Measurements from ENCODE around the gene LRRFIP2. TPM values are rescaled to one million over a fixed set of nuclear protein-coding genes. Genes with fewer than 3 reads are reported as not detected.
"Not testable (repeated sequence)": the region's sequence is repeated elsewhere in the genome, so short reads cannot be mapped to it uniquely, and the experiment has no call there.

LRRFIP2 gene, protein sequence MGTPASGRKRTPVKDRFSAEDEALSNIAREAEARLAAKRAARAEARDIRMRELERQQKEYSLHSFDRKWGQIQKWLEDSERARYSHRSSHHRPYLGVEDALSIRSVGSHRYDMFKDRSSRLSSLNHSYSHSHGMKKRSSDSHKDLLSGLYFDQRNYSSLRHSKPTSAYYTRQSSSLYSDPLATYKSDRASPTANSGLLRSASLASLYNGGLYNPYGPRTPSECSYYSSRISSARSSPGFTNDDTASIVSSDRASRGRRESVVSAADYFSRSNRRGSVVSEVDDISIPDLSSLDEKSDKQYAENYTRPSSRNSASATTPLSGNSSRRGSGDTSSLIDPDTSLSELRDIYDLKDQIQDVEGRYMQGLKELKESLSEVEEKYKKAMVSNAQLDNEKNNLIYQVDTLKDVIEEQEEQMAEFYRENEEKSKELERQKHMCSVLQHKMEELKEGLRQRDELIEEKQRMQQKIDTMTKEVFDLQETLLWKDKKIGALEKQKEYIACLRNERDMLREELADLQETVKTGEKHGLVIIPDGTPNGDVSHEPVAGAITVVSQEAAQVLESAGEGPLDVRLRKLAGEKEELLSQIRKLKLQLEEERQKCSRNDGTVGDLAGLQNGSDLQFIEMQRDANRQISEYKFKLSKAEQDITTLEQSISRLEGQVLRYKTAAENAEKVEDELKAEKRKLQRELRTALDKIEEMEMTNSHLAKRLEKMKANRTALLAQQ
- 137 TPM for total RNA-seq
- long read RNA-seq, partial matches to known transcripts = 52 of 242 reads
- long read RNA-seq, other reads (novel, unspliced or antisense) = 185 of 242 reads

DNA sequence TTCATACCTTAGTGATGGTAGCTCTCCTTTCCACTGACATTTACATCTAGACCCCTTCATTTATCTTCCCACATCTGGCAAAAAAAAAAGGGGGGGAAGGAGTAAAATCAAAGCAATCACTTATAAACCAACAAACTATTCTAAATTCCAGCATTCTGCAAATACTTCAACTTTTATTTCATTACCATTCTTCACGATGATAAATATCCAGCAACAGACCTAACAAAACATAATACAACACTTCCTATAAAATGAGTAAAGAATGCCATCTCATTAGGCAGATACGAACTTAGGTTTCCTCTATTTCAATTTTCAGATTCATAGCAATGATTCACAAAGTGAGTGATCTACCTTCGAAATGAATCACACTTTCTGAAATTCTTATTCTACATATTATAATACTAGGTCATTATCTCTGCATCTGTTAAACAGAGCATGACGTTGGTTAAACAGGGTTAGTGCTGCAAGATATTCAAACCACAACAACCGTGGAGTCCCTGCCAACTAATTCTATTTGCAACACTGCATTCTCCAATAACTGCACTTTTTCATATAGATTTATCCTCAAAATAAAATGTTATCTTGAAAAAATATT, at the start of gene LRRFIP2:
TSS of gene LRRFIP2 (minus strand) at position 51 of the 595 bp plus-strand sequence. CDS start 25,599 bp downstream, outside the sequence.
- intact Hi-C loops (cut with micrococcal nuclease) = no loop called here
- DNase-seq (no peak), ATAC-seq (no peak)

- DNase-seq (no peak), ATAC-seq (no peak)
- intact Hi-C loops (cut with micrococcal nuclease) = no loop called here
Measured at GRCh38 chr3:37223576-37223975, 49.2 kb upstream of the LRRFIP2 start.

GRCh38 chr3:37223141-37223558, 48.8 kb upstream of the LRRFIP2 start:
- intact Hi-C loops (cut with micrococcal nuclease) = no loop called here
- no peak for ATAC-seq
- no peak for DNase-seq

GRCh38 chr3:37222542-37222941, 48.2 kb upstream of the LRRFIP2 start:
- DNase-seq; intact Hi-C loops (cut with micrococcal nuclease); ATAC-seq: not testable (repeated sequence)

DNA sequence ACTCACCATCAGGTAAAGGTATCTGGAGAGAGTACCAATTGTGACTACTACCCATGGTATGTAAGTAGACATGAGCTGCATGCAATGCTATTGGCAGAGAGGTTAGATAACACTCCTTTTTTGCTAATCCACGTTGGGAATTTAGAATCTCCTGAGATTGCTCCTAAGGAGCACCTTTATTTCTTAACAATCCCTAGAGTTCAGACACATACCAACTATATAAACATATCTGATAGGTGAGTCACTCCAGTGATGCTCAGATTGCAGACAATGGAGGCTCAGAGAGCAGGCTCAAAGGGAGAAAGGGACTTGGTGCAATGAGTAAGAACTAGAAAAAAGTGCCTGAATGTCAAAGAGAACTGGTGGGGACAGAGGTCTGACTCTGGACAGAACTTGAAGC, 47.0 kb upstream of the LRRFIP2 start:
- ATAC-seq (no peak), DNase-seq (no peak)
- intact Hi-C loops (cut with micrococcal nuclease) = no loop called here

DNA sequence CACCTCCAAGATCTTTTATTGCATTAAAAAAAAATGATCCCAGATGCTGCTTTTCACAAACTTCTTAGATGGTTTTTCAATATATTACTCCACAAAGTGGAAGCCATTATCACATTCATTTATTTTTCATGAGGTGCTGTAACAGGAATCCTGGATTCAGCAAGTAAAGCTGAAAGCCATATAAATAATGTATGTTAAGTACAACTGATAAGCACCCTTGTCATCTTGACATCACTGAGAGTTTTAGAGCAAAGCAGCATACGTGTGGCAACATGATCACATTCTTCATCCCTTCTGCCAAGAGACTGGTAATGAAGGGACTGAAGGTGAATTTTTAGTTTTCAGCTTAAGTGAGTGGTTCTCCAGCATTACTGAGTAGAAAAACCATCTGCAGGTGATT, 44.9 kb upstream of the LRRFIP2 start:
- DNase-seq = no peak
- intact Hi-C loops (cut with micrococcal nuclease) = no loop called here
- ATAC-seq = no peak

- DNase-seq (peak; percentile 68), ATAC-seq (peak; percentile 83)
- intact Hi-C loops (cut with micrococcal nuclease) = no loop called here
Measured at GRCh38 chr3:37218206-37218605, 43.8 kb upstream of the LRRFIP2 start.

DNA sequence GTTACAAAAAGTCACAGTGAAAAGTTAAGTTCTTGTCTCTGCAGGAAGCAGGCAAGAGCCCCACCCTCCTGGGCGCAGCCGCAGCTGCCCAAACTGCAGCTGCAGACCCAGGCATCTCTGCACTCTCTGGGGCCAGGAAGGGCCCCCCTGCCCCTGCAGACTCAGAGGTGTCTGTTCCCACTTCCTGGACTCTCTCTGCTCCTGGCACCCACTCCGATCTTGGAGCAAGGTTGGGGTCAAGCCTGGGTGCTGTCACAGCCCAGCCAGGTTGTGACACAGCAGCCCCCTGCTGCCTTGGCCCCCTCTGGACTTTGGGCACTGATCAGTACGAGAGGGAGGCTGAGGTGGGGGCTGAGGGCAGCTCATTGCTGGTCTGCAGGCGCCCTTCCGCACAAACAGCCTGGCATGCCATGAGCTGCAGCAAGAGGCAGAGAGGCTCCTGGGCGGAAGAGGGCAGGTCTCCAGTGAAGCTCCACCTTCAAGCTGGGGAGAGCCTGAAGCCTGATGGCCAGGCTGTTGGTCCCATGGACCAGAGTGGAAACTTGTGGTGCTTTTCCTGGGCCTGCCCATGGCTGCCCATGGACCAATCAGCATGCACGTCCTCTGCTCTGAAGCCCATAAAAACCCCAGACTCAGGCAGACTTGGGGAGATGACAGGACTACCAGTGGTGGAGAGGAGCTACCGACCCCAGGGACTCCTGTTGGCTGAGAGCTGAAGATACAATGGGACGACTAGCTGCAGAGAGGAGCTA, 42.9 kb upstream of the LRRFIP2 start:
- DNase-seq (no peak), ATAC-seq (no peak)
- intact Hi-C loops (cut with micrococcal nuclease) = no loop called here

GRCh38 chr3:37216597-37217097, 42.3 kb upstream of the LRRFIP2 start:
- ATAC-seq = no peak
- intact Hi-C loops (cut with micrococcal nuclease) = no loop called here

DNA sequence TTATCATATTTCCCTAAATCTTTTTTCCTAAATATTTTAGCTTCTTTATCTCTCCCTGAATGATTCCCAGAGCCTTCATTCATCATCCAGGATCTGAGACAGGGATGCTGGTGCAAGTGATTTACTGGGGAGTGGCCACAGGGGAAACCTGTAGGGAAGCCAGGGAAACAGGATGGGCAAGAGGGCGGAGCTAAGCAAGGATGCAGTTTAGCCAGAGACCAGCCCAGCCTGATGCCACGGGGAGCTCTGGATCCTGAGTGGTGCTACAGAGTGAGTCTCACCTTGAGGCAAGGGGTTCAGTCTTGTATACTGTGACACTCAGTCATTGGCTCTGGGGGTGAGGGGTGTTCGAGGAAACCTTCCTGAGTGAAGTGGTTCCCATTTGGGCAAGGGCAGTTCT, 39.7 kb upstream of the LRRFIP2 start:
- ATAC-seq = no peak
- intact Hi-C loops (cut with micrococcal nuclease) = no loop called here
- no peak for DNase-seq

More at GRCh38 chr3:37216597-37217097, 42.3 kb upstream of the LRRFIP2 start:
- DNase-seq = no peak

GRCh38 chr3:37210230-37210629, 35.8 kb upstream of the LRRFIP2 start:
- intact Hi-C loops (cut with micrococcal nuclease) = no loop called here
- ATAC-seq (peak; percentile 72), DNase-seq (peak; percentile 32)

DNA sequence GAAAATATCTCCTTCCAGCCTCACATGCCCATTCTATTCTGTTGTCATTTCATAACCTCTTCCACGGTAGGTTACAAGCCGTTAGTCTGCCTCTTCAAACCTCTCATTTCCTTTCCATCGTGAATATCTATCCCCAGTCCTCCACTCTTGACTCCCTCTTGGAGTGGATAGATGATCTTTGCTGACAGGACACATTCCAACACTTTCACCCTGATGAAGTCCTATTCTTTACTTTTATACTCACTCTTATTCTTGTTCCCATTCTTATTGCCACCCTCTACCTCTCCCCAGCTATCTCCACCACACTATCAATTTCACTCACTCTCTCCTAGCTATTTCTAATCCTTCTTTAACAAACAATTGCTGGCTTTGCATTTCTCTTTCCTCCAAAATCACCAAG, 34.2 kb upstream of the LRRFIP2 start:
- DNase-seq; intact Hi-C loops (cut with micrococcal nuclease); ATAC-seq: not testable (repeated sequence)

DNA sequence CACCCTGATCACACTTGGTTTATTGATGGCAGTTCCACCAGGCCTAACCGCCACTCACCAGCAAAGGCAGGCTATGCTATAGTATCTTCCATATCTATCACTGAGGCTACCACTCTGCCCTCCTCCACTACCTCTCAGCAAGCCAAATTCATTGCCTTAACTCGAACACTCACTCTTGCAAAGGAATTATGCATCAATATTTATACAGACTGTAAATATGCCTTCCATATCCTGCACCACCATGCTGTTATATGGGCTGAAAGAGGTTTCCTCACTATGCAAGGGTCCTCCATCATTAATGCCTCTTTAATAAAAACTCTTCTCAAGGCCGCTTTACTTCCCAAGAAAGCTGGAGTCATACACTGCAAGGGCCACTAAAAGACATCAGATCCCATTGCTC, 33.6 kb upstream of the LRRFIP2 start:
- intact Hi-C loops (cut with micrococcal nuclease); DNase-seq; ATAC-seq: not testable (repeated sequence)

DNA sequence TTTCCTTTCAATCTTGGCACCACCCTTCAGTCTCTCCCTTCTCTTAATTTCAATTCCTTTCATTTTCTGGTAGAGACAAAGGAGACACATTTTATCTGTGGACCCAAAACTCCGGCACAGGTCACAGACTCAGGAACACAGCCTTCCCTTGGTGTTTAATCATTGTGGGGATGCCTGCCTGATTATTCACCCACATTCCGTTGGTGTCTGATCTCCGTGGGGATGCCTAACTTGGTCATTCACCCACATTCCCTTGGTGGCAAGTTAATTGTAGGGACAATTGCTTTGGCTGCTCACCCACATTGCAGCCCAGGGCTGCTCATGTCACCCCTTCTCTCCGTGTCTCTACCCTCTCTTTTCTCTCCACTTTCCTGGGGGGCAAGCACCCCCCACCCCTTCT, 31.7 kb upstream of the LRRFIP2 start:
- intact Hi-C loops (cut with micrococcal nuclease); ATAC-seq; DNase-seq: not testable (repeated sequence)

DNA sequence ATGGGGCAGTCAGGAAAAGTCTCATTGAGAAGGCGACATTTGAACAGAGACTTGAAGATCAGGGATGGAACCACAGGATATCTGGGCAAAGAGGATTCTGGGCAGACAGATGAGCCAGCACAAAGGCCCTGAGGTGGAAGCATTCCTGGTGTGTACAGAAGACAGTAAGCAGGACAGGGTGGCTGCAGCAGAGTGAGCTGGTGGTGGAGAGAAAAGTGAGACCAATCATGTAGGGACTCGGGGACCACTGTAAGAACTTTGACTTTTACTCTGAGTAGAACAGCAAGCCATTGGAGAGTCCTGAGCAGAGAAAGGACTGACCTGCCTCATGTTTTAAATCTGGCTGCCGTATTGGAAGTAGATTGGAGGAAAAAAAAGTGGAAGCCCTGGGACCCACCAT, 29.9 kb upstream of the LRRFIP2 start:
- intact Hi-C loops (cut with micrococcal nuclease) = no loop called here
- no peak for ATAC-seq
- no peak for DNase-seq

DNA sequence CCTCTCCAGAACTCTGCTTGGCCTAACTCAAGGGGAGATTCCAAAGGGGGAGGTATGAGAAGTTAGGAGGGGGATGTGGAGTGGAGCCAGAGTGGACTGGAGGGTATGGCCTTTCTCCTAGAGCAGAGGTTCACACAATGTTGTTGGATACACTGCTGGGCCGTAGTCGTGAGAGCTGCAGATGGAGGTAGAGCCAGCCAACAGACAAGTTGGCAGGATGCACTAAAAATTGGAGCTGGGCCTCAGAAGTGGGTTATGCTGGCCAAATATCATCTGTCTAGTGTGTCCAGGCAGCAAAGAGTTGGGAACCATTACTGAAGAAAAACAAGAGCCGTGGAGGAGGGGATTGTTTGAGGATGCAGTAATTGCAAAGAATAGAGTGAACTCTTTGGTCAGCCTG, 27.7 kb upstream of the LRRFIP2 start:
- DNase-seq (no peak), ATAC-seq (peak; percentile 64)
- intact Hi-C loops (cut with micrococcal nuclease) = no loop called here

DNA sequence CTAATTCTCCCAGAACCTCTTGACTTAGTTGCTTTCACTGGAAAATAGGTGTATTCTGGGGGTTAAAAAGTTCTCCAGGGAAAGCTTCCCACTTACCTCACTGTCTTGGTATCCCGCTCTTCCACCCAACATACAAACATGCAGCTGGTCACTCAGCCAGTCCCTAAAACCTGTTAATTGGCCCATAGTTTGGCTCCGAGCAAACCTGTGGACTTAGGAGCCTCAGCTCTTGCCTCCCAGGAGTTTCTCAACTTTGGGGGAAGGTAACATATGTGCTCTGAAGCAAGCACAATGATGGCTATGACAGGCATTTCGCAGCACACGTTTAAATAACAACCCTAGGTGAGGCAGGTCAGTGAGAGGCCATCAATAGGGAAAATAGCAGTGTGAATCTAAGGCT, 25.8 kb upstream of the LRRFIP2 start:
- intact Hi-C loops (cut with micrococcal nuclease) = no loop called here
- no peak for DNase-seq
- ATAC-seq = no peak

DNA sequence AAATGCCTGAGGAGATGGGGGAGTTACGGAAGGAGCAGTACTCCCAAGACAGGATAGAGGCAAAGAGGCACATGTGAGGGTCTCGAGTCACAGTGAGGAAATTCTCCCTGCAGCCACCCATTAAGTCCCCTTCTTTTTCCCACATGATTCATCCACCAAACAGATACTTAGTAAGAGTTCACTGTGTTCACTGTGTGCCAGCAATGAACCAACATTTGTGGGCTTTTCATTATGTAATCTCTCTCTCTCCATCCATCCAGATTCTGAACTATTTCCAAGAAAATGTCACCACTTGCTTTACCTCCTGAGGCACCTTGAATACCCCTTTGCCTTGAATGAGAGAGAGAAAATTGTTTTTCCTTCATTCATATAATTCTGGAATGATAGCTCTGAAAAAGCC, 24.6 kb upstream of the LRRFIP2 start:
- ATAC-seq (no peak), DNase-seq (no peak)
- intact Hi-C loops (cut with micrococcal nuclease) = no loop called here

GRCh38 chr3:37198547-37198946, 24.2 kb upstream of the LRRFIP2 start:
- intact Hi-C loops (cut with micrococcal nuclease) = no loop called here
- ATAC-seq = no peak
- no peak for DNase-seq

All from left ventricle myocardium superior (tissue), 1 donor.